Liver (tissue), 9 donors: Measurements from ENCODE around the gene CACNA1E. TPM values are rescaled to one million over a fixed set of nuclear protein-coding genes. Genes with fewer than 3 reads are reported as not detected.

Experiments
- DNase-seq: peaks from one replicate; pipeline ENCODE4 v3.0.0-alpha.2; 2017; ENCODE audit warnings: low spot score
- H3K27ac ChIP-seq, 2 donors: one replicate each; pipeline ENCODE4 v1.7.0; 2013; ENCODE audit warnings: inconsistent platforms in 2 of 2, low read length in 2 of 2, control low read depth in 1 of 2, low read depth in 1 of 2, mild to moderate bottlenecking in 1 of 2
- H3K27me3 ChIP-seq, 4 donors: one replicate each; pipeline versions ENCODE4 v1.6.1 to v1.7.0; 2013; ENCODE audit warnings: low read length in 3 of 4, inconsistent platforms in 1 of 4, mild to moderate bottlenecking in 1 of 4, moderate library complexity in 1 of 4; ENCODE audit not compliant: control insufficient read depth in 4 of 4, insufficient read depth in 4 of 4
- H3K36me3 ChIP-seq, 4 donors: one replicate each; pipeline versions ENCODE4 v1.6.1 to v1.7.0; 2013; ENCODE audit warnings: low read length in 3 of 4, mild to moderate bottlenecking in 3 of 4, low read depth in 1 of 4, moderate library complexity in 1 of 4; ENCODE audit not compliant: control insufficient read depth in 4 of 4, insufficient read depth in 3 of 4
- H3K4me1 ChIP-seq, 4 donors: one replicate each; pipeline versions ENCODE4 v1.6.1 to v1.7.0; 2013; ENCODE audit warnings: low read length in 3 of 4, mild to moderate bottlenecking in 3 of 4, moderate library complexity in 1 of 4; ENCODE audit not compliant: control insufficient read depth in 4 of 4, insufficient read depth in 4 of 4
- H3K4me3 ChIP-seq, 3 donors: one replicate each; pipeline versions ENCODE4 v1.6.1 to v1.7.0; 2013; ENCODE audit warnings: low read length in 3 of 3, control low read depth in 1 of 3, low read depth in 1 of 3, mild to moderate bottlenecking in 1 of 3
- H3K9ac ChIP-seq, 2 donors: one replicate each; pipeline ENCODE4 v1.7.0; 2013; ENCODE audit warnings: low read length in 2 of 2, mild to moderate bottlenecking in 2 of 2, moderate library complexity in 2 of 2, control low read depth in 1 of 2, low read depth in 1 of 2
- H3K9me3 ChIP-seq, 4 donors: one replicate each; pipeline versions ENCODE4 v1.6.1 to v1.7.0; 2013; ENCODE audit warnings: low read length in 3 of 4; ENCODE audit not compliant: control insufficient read depth in 4 of 4
- EGR1 ChIP-seq, 2 donors: IDR thresholded peaks; 2 replicates each; pipeline ENCODE4 v1.6.1; 2016 to 2018; ENCODE audit warnings: antibody characterized with exemption in 2 of 2, low read depth in 2 of 2
- FOXA1 ChIP-seq: IDR thresholded peaks from 2 replicates; pipeline ENCODE4 v1.6.1; 2016; ENCODE audit warnings: antibody characterized with exemption
- FOXA2 ChIP-seq: IDR thresholded peaks from 2 replicates; pipeline ENCODE4 v1.6.1; 2016; ENCODE audit warnings: antibody characterized with exemption
- GABPA ChIP-seq, 2 donors: IDR thresholded peaks in 1 of 2; conservative IDR thresholded peaks in 1 of 2; 2 replicates each; pipeline ENCODE4 v1.6.1; 2016; ENCODE audit warnings: antibody characterized with exemption in 2 of 2, mild to moderate bottlenecking in 1 of 2, moderate library complexity in 1 of 2
- HNF4A ChIP-seq, 2 donors: conservative IDR thresholded peaks; 2 replicates each; pipeline ENCODE4 v1.6.1; 2016; ENCODE audit warnings: antibody characterized with exemption in 2 of 2, mild to moderate bottlenecking in 2 of 2
- HNF4G ChIP-seq: IDR thresholded peaks from 2 replicates; pipeline ENCODE4 v1.6.1; 2016; ENCODE audit warnings: antibody characterized with exemption
- NR2F2 ChIP-seq: IDR thresholded peaks from 2 replicates; pipeline ENCODE4 v1.6.1; 2016; ENCODE audit warnings: antibody characterized with exemption
- RAD21 ChIP-seq, 2 donors: IDR thresholded peaks; 2 replicates each; pipeline ENCODE4 v1.6.1; 2016; ENCODE audit warnings: antibody characterized with exemption in 2 of 2, mild to moderate bottlenecking in 2 of 2
- RXRA ChIP-seq, 2 donors: IDR thresholded peaks; 2 replicates each; pipeline ENCODE4 v1.6.1; 2017 to 2018; ENCODE audit warnings: antibody characterized with exemption in 2 of 2, mild to moderate bottlenecking in 1 of 2
- SP1 ChIP-seq: IDR thresholded peaks from 2 replicates; pipeline ENCODE4 v1.6.1; 2018; ENCODE audit warnings: antibody characterized with exemption, mild to moderate bottlenecking
- WGBS: extraction: QIAGEN DNeasy Blood & Tissue Kit; methylation state at CpG from one replicate; pipeline ENCODE4 v1.1.7; 2013; 5-methylcytosine and 5-hydroxymethylcytosine counted together
- polyA plus RNA-seq, 2 donors: library from polyadenylated mRNA; stranded (reverse) in 1 of 2; unstranded in 1 of 2; fragments of 200-250 nt in 1 of 2; fragments of >200 nt in 1 of 2; fragmentation: Nextera tagmentation in 1 of 2; extraction: Ambion mirVana in 1 of 2; gene quantifications; one replicate each; pipeline versions ENCODE4 v1.2.1 to v1.2.3, GENCODE V29; 2013 to 2015
- total RNA-seq, 2 donors: library from RNA; depleted of rRNA; stranded (reverse); fragments of >200 nt; gene quantifications; one replicate each; pipeline ENCODE4 v1.2.3, GENCODE V29; 2014
- TF ChIP-seq, protein P1 (sequence below): IDR thresholded peaks from 2 replicates; pipeline ENCODE4 v1.6.1; 2016; ENCODE audit warnings: antibody characterized with exemption
- TF ChIP-seq, protein P2 (sequence below): IDR thresholded peaks from 2 replicates; pipeline ENCODE4 v1.6.1; 2016; ENCODE audit warnings: antibody characterized with exemption
- TF ChIP-seq, protein P3 (sequence below): IDR thresholded peaks from 2 replicates; pipeline ENCODE4 v1.6.1; 2016; ENCODE audit warnings: antibody characterized with exemption
- TF ChIP-seq, protein P4 (sequence below): fragments of 150-350 bp; IDR thresholded peaks from 2 replicates; pipeline ENCODE4 v1.5.1; 2017; ENCODE audit warnings: improper control_type of control experiment, low read depth, low read length; ENCODE audit not compliant: missing input control
- donor health status: healthy.
- donor health status: healthy.
- donor health status: healthy.
- donor health status: healthy.
- donor health status: healthy.

CACNA1E gene
- total and polyA plus RNA-seq, 4 donors: under 0.01 to 0.08 (median 0.01) TPM; not detected in 1

DNA sequence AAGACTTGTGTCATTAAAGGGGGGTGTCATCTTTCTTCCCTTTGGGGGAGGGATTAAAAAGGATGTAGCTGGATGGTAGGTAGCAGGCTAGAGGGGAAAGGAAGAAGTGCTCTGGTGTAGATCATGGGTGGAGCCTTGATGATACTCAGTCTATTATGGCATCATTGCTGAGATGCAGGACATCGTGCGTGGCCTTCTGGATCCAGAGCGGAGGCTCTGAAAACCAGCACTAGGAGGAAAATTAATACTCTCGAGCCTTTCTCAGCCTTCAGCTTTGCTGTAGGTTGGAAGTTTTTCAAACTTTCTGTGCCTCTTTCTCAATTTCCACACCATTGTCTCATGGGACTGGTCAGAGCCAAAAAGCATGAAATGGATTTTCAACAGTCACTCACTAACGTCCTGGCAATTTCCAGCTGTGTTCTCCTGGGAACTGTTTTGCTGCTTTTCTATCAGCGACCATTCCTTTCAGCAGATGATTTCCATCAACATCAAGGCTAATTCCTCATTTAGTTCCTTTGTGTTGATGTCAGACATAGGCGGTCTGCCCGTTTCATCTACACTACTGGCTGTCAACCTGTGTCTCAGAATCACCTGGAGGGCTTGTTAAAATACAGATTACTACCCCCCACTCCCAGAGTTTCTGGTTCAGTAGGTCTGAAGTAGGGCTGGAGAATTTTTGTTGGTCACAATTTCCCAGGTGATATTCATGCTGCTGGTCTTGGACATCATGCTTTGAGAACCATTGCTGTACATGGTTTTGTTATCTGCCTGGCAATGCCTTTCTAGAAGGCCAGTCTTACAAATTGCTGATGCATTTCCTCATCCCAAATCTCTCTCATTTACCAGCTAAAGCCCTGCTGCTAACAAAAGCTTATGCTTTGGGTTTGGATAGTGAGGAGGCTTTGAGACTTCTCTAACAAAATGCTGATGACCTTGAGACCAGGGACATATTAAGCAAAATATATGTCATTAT, 7.7 kb downstream of the CACNA1E start:
- Histone ChIP-seq H3K4me3 (no peak overlapping the region), H3K27me3 (peaks cover 0 to 18% (median 6%) of the 10 kb centered on the region in 4 donors), H3K9ac (no peak overlapping the region), H3K27ac (no peak overlapping the region), H3K4me1 (no peaks in the 10 kb centered on the region), H3K9me3 (no peaks in the 10 kb centered on the region), H3K36me3 (no peaks in the 10 kb centered on the region)
- TF ChIP-seq, protein P1, sequence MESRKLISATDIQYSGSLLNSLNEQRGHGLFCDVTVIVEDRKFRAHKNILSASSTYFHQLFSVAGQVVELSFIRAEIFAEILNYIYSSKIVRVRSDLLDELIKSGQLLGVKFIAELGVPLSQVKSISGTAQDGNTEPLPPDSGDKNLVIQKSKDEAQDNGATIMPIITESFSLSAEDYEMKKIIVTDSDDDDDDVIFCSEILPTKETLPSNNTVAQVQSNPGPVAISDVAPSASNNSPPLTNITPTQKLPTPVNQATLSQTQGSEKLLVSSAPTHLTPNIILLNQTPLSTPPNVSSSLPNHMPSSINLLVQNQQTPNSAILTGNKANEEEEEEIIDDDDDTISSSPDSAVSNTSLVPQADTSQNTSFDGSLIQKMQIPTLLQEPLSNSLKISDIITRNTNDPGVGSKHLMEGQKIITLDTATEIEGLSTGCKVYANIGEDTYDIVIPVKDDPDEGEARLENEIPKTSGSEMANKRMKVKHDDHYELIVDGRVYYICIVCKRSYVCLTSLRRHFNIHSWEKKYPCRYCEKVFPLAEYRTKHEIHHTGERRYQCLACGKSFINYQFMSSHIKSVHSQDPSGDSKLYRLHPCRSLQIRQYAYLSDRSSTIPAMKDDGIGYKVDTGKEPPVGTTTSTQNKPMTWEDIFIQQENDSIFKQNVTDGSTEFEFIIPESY: no peak
- TF ChIP-seq, protein P2, sequence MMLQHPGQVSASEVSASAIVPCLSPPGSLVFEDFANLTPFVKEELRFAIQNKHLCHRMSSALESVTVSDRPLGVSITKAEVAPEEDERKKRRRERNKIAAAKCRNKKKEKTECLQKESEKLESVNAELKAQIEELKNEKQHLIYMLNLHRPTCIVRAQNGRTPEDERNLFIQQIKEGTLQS: no peak
- TF ChIP-seq, protein P3, sequence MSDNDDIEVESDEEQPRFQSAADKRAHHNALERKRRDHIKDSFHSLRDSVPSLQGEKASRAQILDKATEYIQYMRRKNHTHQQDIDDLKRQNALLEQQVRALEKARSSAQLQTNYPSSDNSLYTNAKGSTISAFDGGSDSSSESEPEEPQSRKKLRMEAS: no peak
- no peak for TF ChIP-seq RXRA (IDR thresholded peaks at IDR 0.05)
- TF ChIP-seq GABPA (IDR thresholded peaks at IDR 0.05 in 1 of 2, conservative IDR thresholded peaks at IDR 0.05 in 1 of 2): no peak
- no peak for TF ChIP-seq HNF4G
- no peak for TF ChIP-seq EGR1 (IDR thresholded peaks at IDR 0.05; ENCODE audit: low read depth in 2 of 2)
- no peak for TF ChIP-seq FOXA2
- 72% methylated on average over 8 of the region's 8 CpGs for WGBS
- DNase-seq: no peak

DNA sequence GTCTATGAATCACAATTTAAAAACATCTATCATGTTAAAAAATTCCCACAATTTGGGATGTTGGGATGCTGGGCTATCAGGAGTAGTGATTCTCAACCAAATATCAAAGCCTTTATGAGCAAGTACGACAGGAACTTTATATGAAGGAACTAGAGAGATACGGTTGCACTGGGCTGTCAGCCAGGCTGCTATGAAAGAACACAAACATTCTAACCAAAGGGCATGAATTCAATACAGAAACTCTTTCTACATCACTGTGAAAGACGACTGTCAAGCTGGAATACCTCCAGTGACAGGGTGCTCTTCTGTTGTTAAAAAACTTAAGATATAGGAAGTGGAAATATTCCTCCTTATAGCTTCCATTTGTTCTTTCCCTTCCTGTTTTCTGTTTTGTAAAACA, 9.8 kb downstream of the CACNA1E start:
- Histone ChIP-seq H3K36me3 (no peaks in the 10 kb centered on the region), H3K9ac (no peak overlapping the region), H3K4me1 (no peaks in the 10 kb centered on the region), H3K4me3 (no peak overlapping the region), H3K27me3 (peaks cover 0 to 9% (median 3%) of the 10 kb centered on the region in 4 donors), H3K27ac (no peak overlapping the region), H3K9me3 (no peaks in the 10 kb centered on the region)
- no peak for TF ChIP-seq NR2F2
- TF ChIP-seq, protein P2: no peak
- TF ChIP-seq EGR1 (IDR thresholded peaks at IDR 0.05; ENCODE audit: low read depth in 2 of 2): no peak
- no peak for TF ChIP-seq SP1
- no peak for TF ChIP-seq FOXA2
- TF ChIP-seq FOXA1: no peak
- no peak for TF ChIP-seq RXRA (IDR thresholded peaks at IDR 0.05)
- TF ChIP-seq, protein P3: no peak
- TF ChIP-seq RAD21 (IDR thresholded peaks at IDR 0.05): no peak
- no peak for DNase-seq
- 38% methylated on average over 3 of the region's 3 CpGs for WGBS

DNA sequence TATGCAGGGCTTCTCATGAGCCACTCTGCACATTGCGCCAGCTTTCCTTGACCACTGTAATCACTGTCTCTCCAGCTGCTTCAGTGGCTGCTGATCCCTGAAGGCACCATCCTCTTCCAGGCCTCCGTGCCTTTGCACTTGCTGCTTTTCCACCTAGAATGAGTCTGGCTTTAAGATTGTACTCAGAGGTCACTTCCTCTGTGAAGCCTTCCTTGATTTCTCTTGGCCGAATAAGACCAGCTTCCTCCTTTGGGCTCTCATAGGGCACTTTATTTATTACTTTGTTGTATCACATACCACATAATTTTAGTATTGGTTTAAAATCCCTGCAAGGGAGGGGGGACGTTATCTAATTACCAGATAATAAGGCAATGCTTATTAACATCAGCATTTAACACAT, 10.6 kb downstream of the CACNA1E start:
- no peaks in the 10 kb centered on the region for H3K9me3 ChIP-seq
- no peak for TF ChIP-seq NR2F2
- no peak for TF ChIP-seq EGR1 (IDR thresholded peaks at IDR 0.05; ENCODE audit: low read depth in 2 of 2)
- TF ChIP-seq, protein P4, sequence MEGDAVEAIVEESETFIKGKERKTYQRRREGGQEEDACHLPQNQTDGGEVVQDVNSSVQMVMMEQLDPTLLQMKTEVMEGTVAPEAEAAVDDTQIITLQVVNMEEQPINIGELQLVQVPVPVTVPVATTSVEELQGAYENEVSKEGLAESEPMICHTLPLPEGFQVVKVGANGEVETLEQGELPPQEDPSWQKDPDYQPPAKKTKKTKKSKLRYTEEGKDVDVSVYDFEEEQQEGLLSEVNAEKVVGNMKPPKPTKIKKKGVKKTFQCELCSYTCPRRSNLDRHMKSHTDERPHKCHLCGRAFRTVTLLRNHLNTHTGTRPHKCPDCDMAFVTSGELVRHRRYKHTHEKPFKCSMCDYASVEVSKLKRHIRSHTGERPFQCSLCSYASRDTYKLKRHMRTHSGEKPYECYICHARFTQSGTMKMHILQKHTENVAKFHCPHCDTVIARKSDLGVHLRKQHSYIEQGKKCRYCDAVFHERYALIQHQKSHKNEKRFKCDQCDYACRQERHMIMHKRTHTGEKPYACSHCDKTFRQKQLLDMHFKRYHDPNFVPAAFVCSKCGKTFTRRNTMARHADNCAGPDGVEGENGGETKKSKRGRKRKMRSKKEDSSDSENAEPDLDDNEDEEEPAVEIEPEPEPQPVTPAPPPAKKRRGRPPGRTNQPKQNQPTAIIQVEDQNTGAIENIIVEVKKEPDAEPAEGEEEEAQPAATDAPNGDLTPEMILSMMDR: no peak
- TF ChIP-seq HNF4A (conservative IDR thresholded peaks at IDR 0.05): no peak
- WGBS: 78% methylated on average over 4 of the region's 4 CpGs
- H3K27me3 ChIP-seq: peaks cover 0 to 10% (median 3%) of the 10 kb centered on the region in 4 donors
- H3K36me3 ChIP-seq: no peaks in the 10 kb centered on the region
- no peak overlapping the region for H3K27ac ChIP-seq
- no peak overlapping the region for H3K4me3 ChIP-seq
- no peaks in the 10 kb centered on the region for H3K4me1 ChIP-seq
- no peak for DNase-seq
- H3K9ac ChIP-seq: no peak overlapping the region
